Stimulated activated CD4-positive, alpha-beta T cell treated with anti-CD3 and anti-CD28 coated beads, Interleukin-4, amount 100 ng/mL, for 48 hours (primary cell): ENCODE measurements around the gene KBTBD13.
A peak's percentile ranks its signal among the peaks of the same experiment; 100 is the strongest.
"Not testable (repeated sequence)": the region's sequence is repeated elsewhere in the genome, so short reads cannot be mapped to it uniquely, and the experiment has no call there.

Experiments
- DNase-seq, 2 donors: peaks; one replicate each; pipeline ENCODE4 v3.0.0-alpha.2; 2020; ENCODE audit warnings: low read depth in 2 of 2

The KBTBD13 gene

DNA sequence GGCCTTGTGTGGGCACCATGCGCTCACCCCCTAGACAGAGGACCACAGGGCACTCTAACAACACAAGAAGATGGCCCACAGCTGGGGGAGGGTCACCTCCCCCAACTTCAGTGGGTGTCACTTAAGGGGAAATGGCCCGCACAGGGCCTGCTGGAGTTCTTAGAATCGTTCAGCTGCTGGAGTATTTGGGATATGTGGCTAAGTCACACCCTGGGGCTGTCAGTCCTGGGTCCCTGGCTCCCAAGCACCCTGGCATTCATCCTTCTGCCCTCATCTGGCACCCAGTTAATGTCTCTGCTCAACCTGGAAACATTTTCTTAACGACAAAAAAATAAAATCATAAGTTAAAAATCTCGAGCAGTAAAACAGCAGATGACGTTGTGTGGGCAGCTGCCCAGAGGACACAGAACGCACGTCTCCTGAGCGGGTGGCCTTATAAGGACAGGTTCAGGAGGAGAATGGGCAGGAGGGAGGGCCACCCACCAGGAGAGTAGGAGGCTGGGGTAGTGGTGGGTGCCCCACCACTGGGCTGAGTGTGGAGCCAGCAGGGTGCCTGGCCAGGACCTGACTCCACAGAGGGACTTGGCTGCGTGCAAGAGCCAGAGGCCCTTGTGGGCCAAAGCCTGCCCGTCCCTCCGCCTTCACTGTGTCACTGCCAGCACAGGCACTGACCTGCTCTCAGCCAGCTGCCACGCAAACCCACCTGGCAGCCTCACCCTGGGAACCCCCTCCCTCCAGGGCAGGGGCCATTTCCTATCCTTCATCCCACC lies 11.5 kb downstream of the KBTBD13 start:
- DNase-seq = no peak

DNA sequence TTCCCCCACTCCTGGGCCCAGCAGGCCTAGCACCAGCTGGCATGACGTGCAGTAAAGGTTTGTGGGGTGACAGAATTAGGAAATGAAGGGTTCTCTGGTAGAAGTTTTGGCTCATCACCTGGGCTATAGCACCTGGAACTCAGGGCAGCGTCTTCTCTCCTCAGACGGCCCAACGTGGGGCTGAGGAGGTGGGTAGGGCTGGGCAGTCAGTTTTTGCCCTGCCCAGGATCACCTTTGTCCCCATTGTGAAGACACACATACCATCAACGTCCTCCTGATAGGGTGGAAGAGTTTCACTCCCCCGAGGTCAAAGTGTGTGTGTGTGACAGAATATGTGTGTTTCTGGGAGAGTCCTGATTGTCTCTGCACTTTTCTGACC lies 12.1 kb downstream of the KBTBD13 start:
- DNase-seq = no peak

- no peak for DNase-seq
Observed at GRCh38 chr15:65089206-65089824, 12.8 kb downstream of the KBTBD13 start.

- no peak for DNase-seq
Observed at GRCh38 chr15:65091946-65092770, 15.6 kb downstream of the KBTBD13 start.

GRCh38 chr15:65092911-65093792 lies 16.6 kb downstream of the KBTBD13 start:
- no peak for DNase-seq

DNA sequence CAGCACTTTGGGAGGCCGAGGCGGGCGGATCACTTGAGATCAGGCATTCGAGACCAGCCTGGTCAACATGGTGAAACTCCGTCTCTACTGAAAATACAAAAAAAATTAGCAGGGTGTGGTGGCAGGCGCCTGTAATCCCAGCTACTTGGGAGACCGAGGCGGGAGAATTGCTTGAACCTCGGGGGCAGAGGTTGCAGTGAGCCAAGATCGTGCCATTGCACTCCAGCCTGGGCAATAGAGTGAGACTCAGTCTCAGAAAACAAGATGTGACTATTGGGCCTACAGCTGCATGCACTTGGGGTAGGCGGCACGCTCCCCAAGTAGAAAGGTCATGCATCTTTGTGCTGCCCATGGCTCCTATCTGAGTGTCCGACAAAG lies 17.2 kb downstream of the KBTBD13 start:
- DNase-seq = not testable (repeated sequence)

DNA sequence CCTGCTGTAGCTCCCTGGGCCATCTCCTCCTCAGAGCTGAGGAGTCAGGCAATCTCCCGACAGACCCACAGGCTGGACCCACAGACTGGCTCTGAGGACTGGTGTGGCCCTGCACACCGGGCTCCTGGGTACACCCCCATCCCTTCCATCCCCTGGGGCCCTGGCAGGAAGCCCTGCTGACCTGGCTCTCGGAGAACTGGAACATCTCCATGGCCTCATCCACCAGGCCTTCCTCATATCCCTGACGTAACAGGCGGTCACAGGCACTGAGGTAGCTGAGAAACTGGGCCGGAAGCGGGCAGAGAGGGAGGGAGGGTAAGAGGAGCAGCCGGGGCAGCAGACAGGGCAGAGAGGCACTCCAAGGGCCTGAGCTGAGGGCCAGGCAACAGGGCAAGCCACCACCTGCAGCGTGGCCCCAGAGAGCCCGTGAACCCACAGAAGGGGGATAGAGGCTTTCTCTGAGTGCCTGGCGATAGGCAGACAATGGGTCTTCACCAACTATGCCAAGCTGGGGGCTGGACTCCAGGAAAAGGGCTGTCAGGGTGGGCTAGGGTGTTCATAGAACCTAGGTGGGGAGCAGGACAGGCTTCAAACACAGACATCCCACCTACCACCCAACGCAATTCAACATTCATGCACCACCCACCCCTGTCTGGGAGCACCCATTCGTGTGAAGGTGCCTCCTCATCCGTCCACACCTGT lies 17.9 kb downstream of the KBTBD13 start:
- no peak for DNase-seq

GRCh38 chr15:65095011-65095746 lies 18.6 kb downstream of the KBTBD13 start:
- DNase-seq = no peak

- DNase-seq = no peak
Observed at GRCh38 chr15:65095747-65096104, 19.2 kb downstream of the KBTBD13 start.

GRCh38 chr15:65096481-65097385 lies 20.2 kb downstream of the KBTBD13 start:
- no peak for DNase-seq

DNA sequence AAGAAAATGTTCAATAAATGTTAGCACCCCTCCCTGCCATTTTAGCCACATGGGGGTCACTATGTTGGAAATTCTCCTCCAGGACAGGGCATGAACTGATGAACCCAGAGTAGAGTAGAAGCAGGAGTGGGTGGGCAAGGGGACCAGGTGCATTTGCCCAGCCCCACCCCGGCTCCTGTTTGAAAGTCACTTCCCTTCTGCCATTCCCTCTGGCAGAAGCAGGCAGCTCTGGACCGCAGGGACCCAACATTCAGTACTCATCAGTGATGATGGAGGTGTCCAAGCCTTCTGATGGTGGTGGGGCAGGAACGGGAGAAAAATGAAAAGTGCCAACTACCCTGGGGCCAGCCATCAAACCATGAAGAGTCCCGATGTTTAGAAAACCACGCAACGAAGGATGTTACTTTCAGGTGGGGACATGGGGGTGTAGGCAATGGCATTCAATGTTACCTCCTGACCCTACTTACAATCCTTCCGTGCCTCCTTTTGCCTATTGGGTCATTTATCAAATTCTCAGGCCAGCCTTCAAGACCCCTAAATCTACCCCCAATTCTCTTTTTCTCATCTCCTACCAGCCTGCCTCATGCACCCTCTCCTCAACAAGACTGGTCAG lies 21.2 kb downstream of the KBTBD13 start:
- no peak for DNase-seq

GRCh38 chr15:65099336-65099735 lies 22.8 kb downstream of the KBTBD13 start:
- no peak for DNase-seq

GRCh38 chr15:65099801-65100200 lies 23.3 kb downstream of the KBTBD13 start:
- DNase-seq = not testable (repeated sequence)

GRCh38 chr15:65100442-65100841 lies 23.9 kb downstream of the KBTBD13 start:
- no peak for DNase-seq

DNA sequence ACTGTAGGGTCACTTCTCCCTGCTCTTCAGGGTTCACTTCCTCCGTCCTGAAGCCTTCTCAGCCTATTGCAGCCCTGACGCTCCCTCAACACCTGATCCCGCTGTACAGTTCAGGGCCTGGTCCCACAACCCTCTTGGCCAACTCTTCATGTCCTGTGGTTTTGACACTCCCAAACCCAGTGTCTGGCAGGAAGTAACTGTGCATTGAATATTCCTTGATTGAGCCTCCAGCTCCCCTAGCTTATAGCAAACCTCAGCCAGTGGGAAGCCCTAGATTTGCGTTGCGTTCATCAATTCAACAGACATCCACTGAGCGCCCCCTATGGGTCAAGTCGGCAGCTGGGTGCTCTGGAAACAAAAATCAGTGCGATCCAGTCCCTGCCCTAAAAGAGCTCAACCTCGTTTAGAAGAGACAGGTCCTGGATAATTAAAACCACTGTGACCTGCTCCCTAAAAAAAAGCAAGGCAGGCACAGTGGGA lies 24.9 kb downstream of the KBTBD13 start:
- peak; percentile 53 to 58 for DNase-seq

GRCh38 chr15:65101891-65102708 lies 25.6 kb downstream of the KBTBD13 start:
- no peak for DNase-seq

DNA sequence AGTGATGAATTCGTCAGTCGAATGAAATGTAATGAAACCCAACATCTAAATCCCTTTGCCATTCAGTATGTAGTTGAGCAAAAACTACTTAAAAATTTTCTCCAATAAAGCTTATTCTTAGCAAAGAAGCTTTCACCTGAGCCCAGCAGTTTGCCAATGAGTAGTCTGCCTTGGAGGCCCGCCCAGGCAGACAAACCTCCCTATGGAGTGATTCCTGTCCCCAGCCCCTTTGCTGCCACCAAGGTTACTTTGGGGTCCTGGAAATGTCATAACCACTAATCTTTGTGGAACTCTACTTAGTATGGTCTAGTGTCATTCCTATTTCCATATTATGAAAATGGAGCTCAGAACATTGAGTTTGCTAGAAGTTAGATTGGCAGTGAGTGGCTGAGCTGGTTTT lies 26.4 kb downstream of the KBTBD13 start:
- DNase-seq = no peak

- no peak for DNase-seq
Observed at GRCh38 chr15:65105038-65105437, 28.5 kb downstream of the KBTBD13 start.
